Dendritic cell treated with granulocyte-macrophage colony-stimulating factor and Interleukin-4, amounts not matched to agents 40 ng/mL and 50 ng/mL, for 4 days (primary cell): Measurements from ENCODE around the gene CDC25C.
A peak's percentile ranks its signal among the peaks of the same experiment; 100 is the strongest.
"Not testable (repeated sequence)": the region's sequence is repeated elsewhere in the genome, so short reads cannot be mapped to it uniquely, and the experiment has no call there.

Experiments
- H3K27ac Mint-ChIP-seq: one replicate; pipeline ENCODE4 v1.8.0; 2022; ENCODE audit warnings: mild to moderate bottlenecking, mixed read lengths
- H3K27me3 Mint-ChIP-seq: one replicate; pipeline ENCODE4 v1.8.0; 2022; ENCODE audit warnings: mild to moderate bottlenecking, mixed read lengths
- H3K36me3 Mint-ChIP-seq: one replicate; pipeline ENCODE4 v1.8.0; 2022; ENCODE audit warnings: low read depth, mixed read lengths
- H3K4me1 Mint-ChIP-seq: one replicate; pipeline ENCODE4 v1.8.0; 2022; ENCODE audit warnings: low read depth, mixed read lengths
- H3K4me3 Mint-ChIP-seq: one replicate; pipeline ENCODE4 v1.8.0; 2022; ENCODE audit warnings: mild to moderate bottlenecking, moderate library complexity, mixed read lengths
- H3K9me3 Mint-ChIP-seq: one replicate; pipeline ENCODE4 v1.8.0; 2022; ENCODE audit warnings: mixed read lengths
- intact Hi-C: fragments of 100-400 bp; cut with micrococcal nuclease; formaldehyde crosslinking; loops from one replicate; pipeline ENCODE4 v1.15.0; 2022

Gene CDC25C

DNA sequence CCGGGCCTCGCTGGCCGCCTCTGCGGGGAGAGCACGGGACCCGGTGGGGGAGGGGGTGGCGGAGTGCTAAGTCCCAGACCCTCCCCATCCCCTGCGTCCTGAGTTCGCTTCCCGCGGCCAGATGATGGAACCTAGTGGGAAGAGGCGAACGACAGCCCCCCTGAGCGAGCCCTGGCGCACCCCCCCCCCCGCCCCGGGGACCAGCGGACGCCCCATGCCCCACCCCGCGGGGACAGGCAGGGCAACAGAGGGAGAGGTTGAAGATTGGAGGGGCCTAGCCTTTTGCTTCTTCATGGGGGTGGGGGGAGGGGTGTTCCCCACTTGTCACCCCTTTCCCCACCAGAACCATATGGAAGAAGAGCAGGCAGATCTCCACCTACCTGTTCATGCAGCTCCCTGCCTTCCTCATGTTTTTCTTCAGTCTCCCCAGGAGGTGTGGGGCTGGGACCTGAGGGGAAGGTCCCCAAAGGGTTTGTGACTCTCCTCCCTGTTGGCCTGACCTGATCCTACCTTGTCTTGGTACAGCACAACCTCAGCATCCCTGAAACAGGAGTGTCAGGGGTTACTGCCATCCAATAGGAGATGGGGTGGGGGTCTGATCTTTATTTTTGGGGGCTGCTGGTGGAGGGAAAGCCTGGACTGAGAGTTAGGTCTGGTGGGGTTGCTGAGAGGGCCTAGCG, 6.9 kb upstream of the CDC25C start:
- peaks cover 42% of the 10 kb centered on the region for H3K4me1 Mint-ChIP-seq
- peak overlapping the region; percentile 84 for H3K4me3 Mint-ChIP-seq
- no peaks in the 10 kb centered on the region for H3K9me3 Mint-ChIP-seq
- H3K27ac Mint-ChIP-seq: peak overlapping the region; percentile 100
- peaks cover 26% of the 10 kb centered on the region for H3K36me3 Mint-ChIP-seq
- H3K27me3 Mint-ChIP-seq: no peaks in the 10 kb centered on the region
- intact Hi-C loops: no loop called here

DNA sequence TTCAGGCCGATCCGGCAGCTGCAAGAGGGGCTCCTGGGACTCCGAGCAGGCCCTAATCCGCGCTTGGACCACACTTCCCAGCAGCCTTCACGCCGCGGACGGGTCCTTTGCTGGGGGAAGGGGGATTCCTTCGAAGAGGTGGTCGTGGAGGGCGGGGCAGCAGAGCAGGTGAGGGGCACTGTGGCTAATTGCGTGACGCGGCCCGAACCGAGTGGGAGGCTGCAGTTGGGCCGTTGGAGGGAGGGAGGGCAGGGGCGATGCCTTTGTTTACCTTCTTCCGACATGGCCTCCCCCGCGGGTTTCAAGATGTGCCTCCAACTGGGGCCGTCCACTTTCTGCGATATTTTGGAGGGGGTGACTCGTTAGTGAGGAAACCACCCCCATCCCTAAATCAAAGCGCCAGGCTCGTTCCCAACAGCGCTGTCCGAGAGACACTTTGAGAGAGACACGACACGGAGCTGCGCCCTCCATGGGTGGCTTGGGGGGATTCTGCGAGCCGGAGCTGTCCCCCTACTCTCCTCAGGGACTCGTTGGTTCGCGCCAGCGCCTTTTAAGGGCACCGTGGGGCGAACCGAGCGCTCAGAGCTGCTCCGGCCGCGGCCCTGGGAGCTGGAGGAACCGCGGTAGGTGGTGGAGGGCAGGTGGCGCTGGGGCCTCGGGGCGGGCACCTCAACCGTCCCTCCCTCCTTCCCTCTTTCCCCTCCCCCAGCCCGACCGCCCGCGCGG, 6.2 kb upstream of the CDC25C start, which contains the start of gene FAM53C:
TSS of gene FAM53C (plus strand) at position 582 of the 726 bp plus-strand sequence. CDS start 3,070 bp downstream, outside the sequence.
- peaks cover 42% of the 10 kb centered on the region for H3K4me1 Mint-ChIP-seq
- H3K36me3 Mint-ChIP-seq: peaks cover 19% of the 10 kb centered on the region
- H3K27ac Mint-ChIP-seq: peak within 1 kb of the TSS; percentile 100
- intact Hi-C loops: loop anchor here (1.0 kb wide), 1 partner anchor 14 kb away; the partner anchor contains the start of gene KDM3B
- H3K4me3 Mint-ChIP-seq: peak within 1 kb of the TSS; percentile 84
- no peaks in the 10 kb centered on the region for H3K9me3 Mint-ChIP-seq
- H3K27me3 Mint-ChIP-seq: no peaks in the 10 kb centered on the region

DNA sequence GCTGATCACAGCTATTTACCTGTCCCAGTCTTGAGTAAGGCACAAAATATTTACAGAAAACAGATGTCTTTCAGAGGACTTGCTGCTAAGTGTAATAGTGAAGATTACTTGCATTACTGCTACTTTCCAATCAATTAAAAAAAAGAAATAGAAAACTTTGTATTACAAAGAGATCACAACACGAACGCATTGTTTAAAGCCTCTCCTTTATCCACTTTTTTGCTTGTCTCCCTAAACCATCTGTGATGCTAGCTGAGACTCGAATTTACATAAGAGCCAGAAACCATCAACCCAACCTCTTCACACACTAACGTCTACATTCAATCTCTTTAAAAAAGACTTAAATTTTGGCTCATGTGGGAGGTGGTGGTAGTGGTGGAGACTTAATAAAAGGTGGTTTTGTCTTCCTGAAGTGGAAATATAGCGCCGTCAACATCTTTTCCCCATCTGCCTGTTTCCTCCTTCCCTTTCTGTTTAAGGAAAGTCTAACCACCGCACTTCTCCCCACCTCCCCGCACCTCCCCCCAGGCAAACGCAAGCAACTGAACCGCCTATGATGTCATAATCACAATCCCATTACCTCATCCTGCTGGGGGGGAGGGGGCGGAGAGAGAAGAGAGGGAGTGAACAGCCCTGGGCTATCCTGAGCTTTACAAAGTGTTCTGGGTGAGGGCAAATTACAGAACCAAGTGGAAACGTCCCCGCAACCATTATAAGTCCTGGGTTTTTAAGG, 5.5 kb upstream of the CDC25C start:
- Mint-ChIP-seq H3K4me1 (peaks cover 46% of the 10 kb centered on the region), H3K36me3 (peaks cover 13% of the 10 kb centered on the region), H3K9me3 (no peaks in the 10 kb centered on the region), H3K27ac (peak overlapping the region; percentile 100), H3K4me3 (peak overlapping the region; percentile 84), H3K27me3 (no peaks in the 10 kb centered on the region)
- intact Hi-C loops: loop anchor here (1.0 kb wide), 1 partner anchor 15 kb away; the partner anchor contains the start of gene KDM3B

DNA sequence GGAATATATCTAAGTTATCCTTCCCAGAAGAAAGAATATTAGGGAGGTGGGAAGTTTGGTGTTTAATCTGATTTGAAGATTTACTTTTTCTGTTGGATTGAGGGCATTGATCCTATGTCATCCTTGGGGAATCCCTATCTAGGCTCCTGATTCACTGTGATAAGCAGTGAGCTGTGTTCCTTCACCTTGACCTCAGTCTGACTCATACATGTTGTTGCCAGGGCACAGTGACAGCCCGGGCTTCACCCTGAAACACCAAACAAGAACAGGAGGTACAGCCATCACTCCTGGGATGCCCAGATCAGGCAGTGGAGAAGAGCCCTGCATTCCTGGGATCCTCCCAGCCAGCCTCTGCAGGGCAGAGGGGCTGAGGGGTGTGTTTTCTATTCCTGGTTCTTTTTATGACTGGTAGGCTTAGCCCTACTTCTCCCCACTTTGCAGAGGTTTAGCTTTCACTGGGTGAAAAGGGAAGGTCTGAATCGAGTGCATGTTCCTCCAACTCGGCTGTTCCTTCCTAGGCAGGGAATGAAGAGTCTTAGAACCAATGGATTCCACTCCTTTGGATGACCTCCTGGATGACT, 3.4 kb upstream of the CDC25C start:
- no peak overlapping the region for H3K27ac Mint-ChIP-seq
- intact Hi-C loops: loop anchor here (5.0 kb wide), 3 partner anchors 32 to 303 kb away; partner anchors contain the start of gene FAM13B
- H3K9me3 Mint-ChIP-seq: no peaks in the 10 kb centered on the region

DNA sequence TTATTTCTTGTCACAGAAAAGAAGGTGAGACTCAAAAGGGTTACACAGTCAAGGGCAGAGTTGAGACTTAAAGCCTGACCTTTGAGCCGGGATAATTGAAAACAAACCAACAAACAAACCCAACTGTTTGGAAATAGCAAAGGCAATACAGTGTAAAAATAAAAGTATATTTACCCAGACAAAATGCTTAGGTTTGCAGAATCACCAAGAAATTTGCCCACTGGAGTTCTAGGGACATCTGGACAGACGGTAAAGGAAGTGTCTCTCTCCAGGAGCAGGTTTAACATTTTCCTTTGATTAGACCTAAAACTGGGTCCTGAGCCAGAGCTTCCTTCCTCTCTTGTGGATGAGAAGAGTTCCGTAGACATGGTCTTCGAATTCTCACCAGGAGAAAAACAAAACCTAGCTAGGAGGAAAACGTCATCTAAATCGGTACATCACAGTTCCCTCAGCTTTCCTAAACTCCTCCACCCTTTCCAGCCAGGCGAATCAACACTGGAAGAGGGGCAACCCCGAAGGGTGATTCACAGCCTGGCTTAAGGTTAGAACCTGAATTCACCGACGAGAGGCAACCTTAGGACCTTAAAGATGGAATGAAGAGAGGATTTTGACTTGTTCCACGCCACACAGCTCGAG, 673 bp downstream of the CDC25C start:
- Mint-ChIP-seq H3K4me3 (peak overlapping the region; percentile 80), H3K4me1 (peaks cover 27% of the 10 kb centered on the region), H3K27me3 (no peaks in the 10 kb centered on the region), H3K27ac (peak overlapping the region; percentile 57), H3K36me3 (no peaks in the 10 kb centered on the region), H3K9me3 (no peaks in the 10 kb centered on the region)
- intact Hi-C loops: loop anchor here (5.0 kb wide), 3 partner anchors 36 to 299 kb away; partner anchors contain the start of gene FAM13B

More for the DNA sequence above, 3.4 kb upstream of the CDC25C start:
- H3K4me3 Mint-ChIP-seq: no peak overlapping the region
- H3K36me3 Mint-ChIP-seq: no peaks in the 10 kb centered on the region
- peaks cover 49% of the 10 kb centered on the region for H3K4me1 Mint-ChIP-seq
- no peaks in the 10 kb centered on the region for H3K27me3 Mint-ChIP-seq

DNA sequence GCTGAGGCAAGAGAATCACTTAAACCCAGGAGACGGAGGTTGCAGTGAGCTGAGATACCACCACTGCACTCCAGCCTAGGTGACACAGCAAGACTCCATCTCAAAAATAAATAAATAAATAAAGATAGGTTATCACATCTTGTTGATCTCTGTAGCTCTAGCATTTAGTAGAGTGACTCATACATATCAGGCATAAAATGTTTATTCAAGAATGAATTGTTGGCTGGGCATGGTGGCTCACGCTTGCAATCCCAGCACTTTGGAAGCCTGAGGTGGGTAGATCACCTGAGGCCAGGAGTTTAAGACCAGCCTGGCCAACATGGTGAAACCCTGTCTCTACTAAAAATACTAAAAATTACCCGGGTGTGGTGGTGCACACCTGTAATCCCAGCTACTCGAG, 13.4 kb downstream of the CDC25C start:
- H3K4me1 Mint-ChIP-seq, H3K27me3 Mint-ChIP-seq, H3K9me3 Mint-ChIP-seq, intact Hi-C loops, H3K27ac Mint-ChIP-seq, H3K4me3 Mint-ChIP-seq, H3K36me3 Mint-ChIP-seq: not testable (repeated sequence)

DNA sequence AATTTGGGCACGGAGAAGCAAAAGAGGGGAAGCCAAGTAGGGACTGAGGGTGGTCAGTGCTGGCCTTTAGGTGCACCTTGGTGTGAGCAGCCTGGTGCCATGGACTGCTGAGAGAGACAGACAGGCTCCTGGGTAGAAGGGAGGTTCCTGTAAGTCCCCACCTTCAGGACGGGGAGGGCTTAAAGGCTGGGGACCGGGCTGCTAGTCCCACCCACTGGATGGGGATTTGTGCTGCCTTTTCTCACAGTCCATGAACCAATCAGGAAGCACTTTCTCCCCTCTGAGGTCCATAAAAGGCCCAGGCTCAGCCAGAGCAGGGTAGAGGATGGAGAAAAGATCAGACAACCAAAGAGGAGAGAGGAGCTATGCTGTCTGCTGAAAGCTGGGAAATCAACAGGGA, 15.2 kb downstream of the CDC25C start:
- Mint-ChIP-seq H3K27me3 (no peaks in the 10 kb centered on the region), H3K4me3 (no peak overlapping the region), H3K27ac (no peak overlapping the region), H3K9me3 (no peaks in the 10 kb centered on the region), H3K36me3 (no peaks in the 10 kb centered on the region), H3K4me1 (no peaks in the 10 kb centered on the region)
- intact Hi-C loops: no loop called here

DNA sequence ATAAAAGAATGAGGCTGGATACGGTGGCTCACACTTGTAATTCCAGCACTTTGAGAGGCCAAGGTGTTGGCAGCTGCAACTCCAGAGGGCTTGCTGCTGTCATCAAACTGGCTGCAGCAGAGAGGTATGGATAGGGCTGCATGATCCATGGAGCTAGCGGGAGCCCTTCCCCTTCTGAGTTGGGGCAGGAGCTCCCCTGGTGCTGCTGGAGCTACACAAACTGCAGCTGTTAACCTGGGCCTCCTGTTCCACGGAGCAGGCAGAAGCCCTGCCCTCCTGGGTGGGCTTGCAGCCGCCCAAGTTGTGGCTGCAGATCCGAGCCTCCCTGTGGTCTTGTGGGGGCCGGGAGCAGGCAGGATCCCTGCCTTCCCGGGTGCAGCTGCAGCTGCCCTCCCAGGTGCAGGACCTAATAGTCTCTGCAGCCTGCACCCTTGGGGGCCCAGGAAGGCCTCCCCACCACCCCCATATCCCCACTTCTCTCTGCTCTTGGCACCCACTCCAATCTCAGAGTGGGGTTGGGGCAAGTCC, 15.8 kb downstream of the CDC25C start:
- Mint-ChIP-seq H3K4me3 (no peak overlapping the region), H3K27ac (no peak overlapping the region), H3K27me3 (no peaks in the 10 kb centered on the region), H3K4me1 (no peaks in the 10 kb centered on the region), H3K36me3 (no peaks in the 10 kb centered on the region), H3K9me3 (no peaks in the 10 kb centered on the region)
- intact Hi-C loops: no loop called here

DNA sequence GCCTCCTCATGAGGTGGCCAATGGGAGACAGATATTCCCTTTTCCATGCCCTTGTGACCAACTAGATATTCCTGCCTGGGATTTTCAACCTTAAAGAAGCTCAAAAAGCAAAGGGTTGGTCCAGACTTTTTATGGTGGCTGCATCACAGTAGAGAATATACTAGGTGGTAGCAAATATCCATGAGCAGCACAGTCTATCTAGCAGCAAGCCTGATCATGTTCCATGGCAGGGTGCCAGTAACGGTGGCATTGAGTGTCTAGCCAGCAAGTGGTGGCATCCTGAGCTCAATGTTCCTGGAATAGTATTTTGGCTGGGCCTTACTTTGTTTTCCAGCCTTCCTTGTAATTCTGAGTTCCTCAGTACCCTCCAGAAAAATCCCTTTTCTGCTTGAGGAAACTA, 25.8 kb downstream of the CDC25C start:
- Mint-ChIP-seq H3K4me1 (no peaks in the 10 kb centered on the region), H3K27me3 (no peaks in the 10 kb centered on the region), H3K4me3 (no peak overlapping the region), H3K9me3 (no peaks in the 10 kb centered on the region), H3K36me3 (no peaks in the 10 kb centered on the region), H3K27ac (no peak overlapping the region)
- intact Hi-C loops: no loop called here

DNA sequence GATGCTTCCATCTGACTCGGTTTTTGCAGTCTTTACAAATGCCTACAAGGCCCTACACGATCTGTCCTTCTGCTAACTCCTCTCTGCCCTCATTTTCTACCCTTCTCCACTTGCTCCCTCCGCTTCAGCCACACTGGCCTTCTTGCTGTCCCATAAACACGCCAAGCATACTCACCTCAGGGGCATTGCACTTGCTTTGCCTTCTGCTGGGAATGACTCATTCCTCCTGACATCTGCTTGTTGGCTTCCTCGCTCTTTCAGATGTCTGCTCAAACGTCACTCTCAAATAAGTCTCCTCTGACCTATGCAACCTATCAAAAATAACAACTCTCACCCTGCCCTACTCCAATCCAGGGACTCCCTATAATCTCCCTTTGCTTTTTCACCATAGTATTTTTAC, 28.2 kb downstream of the CDC25C start:
- H3K27me3 Mint-ChIP-seq: no peaks in the 10 kb centered on the region
- intact Hi-C loops: no loop called here
- H3K27ac Mint-ChIP-seq: no peak overlapping the region
- H3K36me3 Mint-ChIP-seq: no peaks in the 10 kb centered on the region
- no peak overlapping the region for H3K4me3 Mint-ChIP-seq
- no peaks in the 10 kb centered on the region for H3K9me3 Mint-ChIP-seq
- H3K4me1 Mint-ChIP-seq: no peaks in the 10 kb centered on the region

DNA sequence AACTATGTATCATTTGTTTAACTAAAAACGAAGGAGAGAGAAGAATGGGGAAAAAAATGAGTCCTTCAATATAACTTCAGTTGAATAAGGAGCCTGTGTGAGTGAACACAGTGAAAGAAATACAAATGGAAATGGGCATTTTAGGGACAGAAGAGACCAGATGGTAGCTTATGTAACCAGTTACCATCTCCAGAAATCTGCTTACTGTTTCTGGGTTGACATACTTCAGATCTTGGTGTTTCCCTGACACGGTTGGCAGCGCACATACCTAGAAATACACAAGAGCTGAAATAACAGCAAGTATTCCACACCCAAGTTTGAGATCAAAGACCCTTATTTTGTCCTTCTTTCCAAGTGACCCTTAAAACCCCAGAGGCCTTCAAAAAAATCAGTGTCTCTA, 42.3 kb downstream of the CDC25C start:
- H3K4me1 Mint-ChIP-seq: peaks cover 9% of the 10 kb centered on the region

DNA sequence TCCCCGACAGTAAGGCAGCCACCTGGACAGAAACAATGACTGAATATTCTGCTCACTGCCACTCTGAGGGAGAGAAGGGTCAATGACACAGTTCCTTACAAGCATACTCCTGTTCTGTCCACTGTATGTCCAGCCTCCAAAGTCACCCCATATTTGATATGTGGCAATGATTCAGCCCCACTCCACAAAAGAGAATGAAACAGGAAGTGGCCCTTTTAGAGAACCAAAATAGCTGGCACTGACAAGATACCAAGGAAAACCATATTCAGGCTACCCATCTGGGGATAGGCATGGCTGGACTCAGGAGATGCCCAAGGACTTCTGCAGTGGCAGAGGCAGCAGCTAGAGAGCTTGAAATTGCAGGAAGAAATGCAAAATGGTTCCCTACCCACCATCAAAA, 44.4 kb downstream of the CDC25C start:
- Mint-ChIP-seq H3K4me3 (no peak overlapping the region), H3K9me3 (no peaks in the 10 kb centered on the region), H3K4me1 (peaks cover 9% of the 10 kb centered on the region), H3K27ac (peak overlapping the region; percentile 53), H3K36me3 (peaks cover 5% of the 10 kb centered on the region), H3K27me3 (no peaks in the 10 kb centered on the region)
- intact Hi-C loops: no loop called here

More for the DNA sequence above, 42.3 kb downstream of the CDC25C start:
- intact Hi-C loops: no loop called here
- Mint-ChIP-seq H3K9me3 (no peaks in the 10 kb centered on the region), H3K4me3 (no peak overlapping the region), H3K27ac (no peak overlapping the region), H3K27me3 (no peaks in the 10 kb centered on the region), H3K36me3 (peaks cover 5% of the 10 kb centered on the region)
